HEK293 (cell line): ENCODE data around the gene WDR6.

Experiments
- HOXC10 ChIP-seq: sonication (generic); formaldehyde crosslinking; IDR thresholded peaks from 2 replicates; pipeline ENCODE4 v1.8.1; 2023; ENCODE audit warnings: mild to moderate bottlenecking, missing genetic modification reagents
- IKZF3 ChIP-seq: fragments of 450-650 bp; IDR thresholded peaks from 2 replicates; pipeline ENCODE4 v1.5.0; 2018; ENCODE audit warnings: missing biosample characterization, mild to moderate bottlenecking, missing genetic modification characterization, moderate library complexity
- KLF7 ChIP-seq: fragments of 450-650 bp; formaldehyde crosslinking; IDR thresholded peaks from 2 replicates; pipeline ENCODE4 v1.5.1; 2016; ENCODE audit warnings: missing biosample characterization, missing genetic modification characterization, borderline replicate concordance
- SP2 ChIP-seq: fragments of 450-650 bp; formaldehyde crosslinking; IDR thresholded peaks from 2 replicates; pipeline ENCODE4 v1.5.1; 2016; ENCODE audit warnings: missing biosample characterization, missing genetic modification characterization
- ZBTB17 ChIP-seq: fragments of 450-650 bp; formaldehyde crosslinking; IDR thresholded peaks from 2 replicates; pipeline ENCODE4 v1.5.1; 2016; ENCODE audit warnings: missing biosample characterization, missing genetic modification characterization
- ZFHX2 ChIP-seq: fragments of 450-650 bp; formaldehyde crosslinking; conservative IDR thresholded peaks from 2 replicates; pipeline ENCODE4 v1.5.1; 2016; ENCODE audit warnings: missing biosample characterization, missing genetic modification characterization
- ZFP41 ChIP-seq: fragments of 450-650 bp; formaldehyde crosslinking; IDR thresholded peaks from 2 replicates; pipeline ENCODE4 v1.5.1; 2016; ENCODE audit warnings: missing biosample characterization, missing genetic modification characterization, borderline replicate concordance
- ZNF202 ChIP-seq: fragments of 450-650 bp; formaldehyde crosslinking; IDR thresholded peaks from 2 replicates; pipeline ENCODE4 v1.5.1; 2016; ENCODE audit warnings: missing biosample characterization, missing genetic modification characterization, borderline replicate concordance
- ZNF214 ChIP-seq: fragments of 450-650 bp; formaldehyde crosslinking; IDR thresholded peaks from 2 replicates; pipeline ENCODE4 v1.5.1; 2017; ENCODE audit warnings: missing biosample characterization, mild to moderate bottlenecking, missing genetic modification characterization, borderline replicate concordance
- ZNF311 ChIP-seq: fragments of 450-650 bp; formaldehyde crosslinking; IDR thresholded peaks from 2 replicates; pipeline ENCODE4 v1.5.1; 2017; ENCODE audit warnings: missing biosample characterization, missing genetic modification characterization, borderline replicate concordance
- ZNF335 ChIP-seq: fragments of 450-650 bp; formaldehyde crosslinking; conservative IDR thresholded peaks from 2 replicates; pipeline ENCODE4 v1.5.1; 2016; ENCODE audit warnings: missing biosample characterization, missing genetic modification characterization
- ZNF341 ChIP-seq: fragments of 450-650 bp; formaldehyde crosslinking; IDR thresholded peaks from 2 replicates; pipeline ENCODE4; 2016; ENCODE audit warnings: low read depth, missing biosample characterization, missing genetic modification characterization
- ZNF571 ChIP-seq: fragments of 450-650 bp; formaldehyde crosslinking; IDR thresholded peaks from 2 replicates; pipeline ENCODE4 v1.5.0; 2017; ENCODE audit warnings: missing biosample characterization, missing genetic modification characterization
- ZNF600 ChIP-seq: fragments of 450-650 bp; formaldehyde crosslinking; IDR thresholded peaks from 2 replicates; pipeline ENCODE4 v1.5.1; 2016; ENCODE audit warnings: missing biosample characterization, missing genetic modification characterization
- ZNF776 ChIP-seq: fragments of 450-650 bp; formaldehyde crosslinking; IDR thresholded peaks from 2 replicates; pipeline ENCODE4 v1.5.0; 2017; ENCODE audit warnings: missing biosample characterization, missing genetic modification characterization, borderline replicate concordance
- ZNF791 ChIP-seq: fragments of 450-650 bp; formaldehyde crosslinking; IDR thresholded peaks from 2 replicates; pipeline ENCODE4 v1.5.1; 2016; ENCODE audit warnings: missing biosample characterization, missing genetic modification characterization
- ZXDB ChIP-seq: fragments of 450-650 bp; formaldehyde crosslinking; IDR thresholded peaks from 2 replicates; pipeline ENCODE4 v1.5.1; 2016; ENCODE audit warnings: missing biosample characterization, missing genetic modification characterization
- TF ChIP-seq, protein P1 (sequence below): fragments of 450-650 bp; formaldehyde crosslinking; IDR thresholded peaks from 2 replicates; pipeline ENCODE4 v1.5.1; 2016; ENCODE audit warnings: missing biosample characterization, missing genetic modification characterization
- TF ChIP-seq, protein P2 (sequence below): fragments of 450-650 bp; IDR thresholded peaks from 2 replicates; pipeline ENCODE4 v1.5.1; 2018; ENCODE audit warnings: missing biosample characterization, missing genetic modification characterization
- TF ChIP-seq, protein P3 (sequence below): fragments of 450-650 bp; formaldehyde crosslinking; IDR thresholded peaks from 2 replicates; pipeline ENCODE4 v1.5.1; 2017; ENCODE audit warnings: missing biosample characterization, missing genetic modification characterization
- TF ChIP-seq, protein P4 (sequence below): fragments of 450-650 bp; formaldehyde crosslinking; optimal IDR thresholded peaks from 2 replicates; pipeline ENCODE3; 2016; ENCODE audit warnings: missing biosample characterization, mild to moderate bottlenecking, missing genetic modification characterization
- TF ChIP-seq, protein P5 (sequence below): fragments of 450-650 bp; formaldehyde crosslinking; IDR thresholded peaks from 2 replicates; pipeline ENCODE4 v1.5.1; 2016; ENCODE audit warnings: missing biosample characterization, missing genetic modification characterization

Gene WDR6

DNA sequence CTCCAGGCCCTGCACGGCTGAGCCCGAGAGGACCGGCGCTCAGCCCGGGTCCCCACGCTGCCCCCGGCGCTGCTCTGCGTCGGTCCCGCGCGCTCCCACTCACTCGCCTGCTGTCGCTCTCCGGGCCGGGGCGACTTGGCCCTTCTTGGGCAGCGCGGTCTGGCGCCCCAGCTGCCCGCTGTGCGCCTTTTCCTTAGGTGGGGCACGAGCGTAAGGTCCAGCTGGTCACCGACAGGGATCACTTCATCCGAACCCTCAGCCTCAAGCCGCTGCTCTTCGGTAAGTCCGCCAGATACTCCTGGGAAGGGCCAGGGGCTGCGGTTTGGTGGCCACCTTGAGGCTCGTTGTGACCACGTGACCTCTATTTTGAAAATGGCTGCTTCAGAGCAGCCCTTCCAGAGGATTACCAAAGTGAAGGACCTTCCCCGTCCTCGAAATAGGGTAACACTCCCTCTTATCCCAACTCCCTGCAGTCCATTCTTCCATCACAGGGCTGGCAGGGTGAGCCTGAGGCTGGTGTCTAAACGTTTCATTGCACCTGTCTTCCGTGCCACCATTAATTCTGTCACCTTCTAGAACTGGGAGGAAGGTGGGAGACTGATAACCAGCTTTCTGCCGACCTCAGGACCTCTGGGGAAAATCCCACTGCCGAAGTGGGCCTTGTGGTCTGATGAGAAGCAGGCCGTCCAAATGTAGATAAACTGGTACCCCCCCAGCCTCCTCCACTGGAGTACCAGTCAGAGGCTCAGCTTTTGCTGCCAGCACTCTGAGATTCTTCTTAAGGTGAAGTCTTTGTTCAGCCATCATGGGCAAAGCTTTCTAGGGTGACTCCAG lies 16.3 kb upstream of the WDR6 start (continued):
- TF ChIP-seq, protein P1, sequence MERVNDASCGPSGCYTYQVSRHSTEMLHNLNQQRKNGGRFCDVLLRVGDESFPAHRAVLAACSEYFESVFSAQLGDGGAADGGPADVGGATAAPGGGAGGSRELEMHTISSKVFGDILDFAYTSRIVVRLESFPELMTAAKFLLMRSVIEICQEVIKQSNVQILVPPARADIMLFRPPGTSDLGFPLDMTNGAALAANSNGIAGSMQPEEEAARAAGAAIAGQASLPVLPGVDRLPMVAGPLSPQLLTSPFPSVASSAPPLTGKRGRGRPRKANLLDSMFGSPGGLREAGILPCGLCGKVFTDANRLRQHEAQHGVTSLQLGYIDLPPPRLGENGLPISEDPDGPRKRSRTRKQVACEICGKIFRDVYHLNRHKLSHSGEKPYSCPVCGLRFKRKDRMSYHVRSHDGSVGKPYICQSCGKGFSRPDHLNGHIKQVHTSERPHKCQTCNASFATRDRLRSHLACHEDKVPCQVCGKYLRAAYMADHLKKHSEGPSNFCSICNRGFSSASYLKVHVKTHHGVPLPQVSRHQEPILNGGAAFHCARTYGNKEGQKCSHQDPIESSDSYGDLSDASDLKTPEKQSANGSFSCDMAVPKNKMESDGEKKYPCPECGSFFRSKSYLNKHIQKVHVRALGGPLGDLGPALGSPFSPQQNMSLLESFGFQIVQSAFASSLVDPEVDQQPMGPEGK (tag by site-specific recombination) = peak; percentile 37; the same call in 1 of the 2 replicates
- TF ChIP-seq ZFHX2 (tag by site-specific recombination) = peak; percentile 22; the same call in 1 of the 2 replicates
- TF ChIP-seq, protein P2, sequence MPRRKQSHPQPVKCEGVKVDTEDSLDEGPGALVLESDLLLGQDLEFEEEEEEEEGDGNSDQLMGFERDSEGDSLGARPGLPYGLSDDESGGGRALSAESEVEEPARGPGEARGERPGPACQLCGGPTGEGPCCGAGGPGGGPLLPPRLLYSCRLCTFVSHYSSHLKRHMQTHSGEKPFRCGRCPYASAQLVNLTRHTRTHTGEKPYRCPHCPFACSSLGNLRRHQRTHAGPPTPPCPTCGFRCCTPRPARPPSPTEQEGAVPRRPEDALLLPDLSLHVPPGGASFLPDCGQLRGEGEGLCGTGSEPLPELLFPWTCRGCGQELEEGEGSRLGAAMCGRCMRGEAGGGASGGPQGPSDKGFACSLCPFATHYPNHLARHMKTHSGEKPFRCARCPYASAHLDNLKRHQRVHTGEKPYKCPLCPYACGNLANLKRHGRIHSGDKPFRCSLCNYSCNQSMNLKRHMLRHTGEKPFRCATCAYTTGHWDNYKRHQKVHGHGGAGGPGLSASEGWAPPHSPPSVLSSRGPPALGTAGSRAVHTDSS (tag by site-specific recombination) = no peak
- TF ChIP-seq, protein P3, sequence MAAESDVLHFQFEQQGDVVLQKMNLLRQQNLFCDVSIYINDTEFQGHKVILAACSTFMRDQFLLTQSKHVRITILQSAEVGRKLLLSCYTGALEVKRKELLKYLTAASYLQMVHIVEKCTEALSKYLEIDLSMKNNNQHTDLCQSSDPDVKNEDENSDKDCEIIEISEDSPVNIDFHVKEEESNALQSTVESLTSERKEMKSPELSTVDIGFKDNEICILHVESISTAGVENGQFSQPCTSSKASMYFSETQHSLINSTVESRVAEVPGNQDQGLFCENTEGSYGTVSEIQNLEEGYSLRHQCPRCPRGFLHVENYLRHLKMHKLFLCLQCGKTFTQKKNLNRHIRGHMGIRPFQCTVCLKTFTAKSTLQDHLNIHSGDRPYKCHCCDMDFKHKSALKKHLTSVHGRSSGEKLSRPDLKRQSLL (tag by site-specific recombination) = no peak
- TF ChIP-seq SP2 (tag by site-specific recombination) = no peak
- peak; percentile 78 for TF ChIP-seq ZBTB17 (tag by site-specific recombination)
- TF ChIP-seq ZNF776 = no peak
- no peak for TF ChIP-seq ZNF571 (tag by site-specific recombination)
- TF ChIP-seq ZNF341 (tag by site-specific recombination) = peak; percentile 16; the same call in 1 of the 2 replicates
- TF ChIP-seq, protein P4, sequence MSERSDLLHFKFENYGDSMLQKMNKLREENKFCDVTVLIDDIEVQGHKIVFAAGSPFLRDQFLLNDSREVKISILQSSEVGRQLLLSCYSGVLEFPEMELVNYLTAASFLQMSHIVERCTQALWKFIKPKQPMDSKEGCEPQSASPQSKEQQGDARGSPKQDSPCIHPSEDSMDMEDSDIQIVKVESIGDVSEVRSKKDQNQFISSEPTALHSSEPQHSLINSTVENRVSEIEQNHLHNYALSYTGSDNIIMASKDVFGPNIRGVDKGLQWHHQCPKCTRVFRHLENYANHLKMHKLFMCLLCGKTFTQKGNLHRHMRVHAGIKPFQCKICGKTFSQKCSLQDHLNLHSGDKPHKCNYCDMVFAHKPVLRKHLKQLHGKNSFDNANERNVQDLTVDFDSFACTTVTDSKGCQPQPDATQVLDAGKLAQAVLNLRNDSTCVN (tag by site-specific recombination) = peak; percentile 78
- TF ChIP-seq ZNF791 (tag by site-specific recombination) = no peak
- TF ChIP-seq KLF7 (tag by site-specific recombination) = no peak
- TF ChIP-seq ZFP41 (tag by site-specific recombination) = no peak
- peak; percentile 71 for TF ChIP-seq ZNF600 (tag by site-specific recombination)
- peak; percentile 96 for TF ChIP-seq ZNF335 (tag by site-specific recombination)
- TF ChIP-seq, protein P5, sequence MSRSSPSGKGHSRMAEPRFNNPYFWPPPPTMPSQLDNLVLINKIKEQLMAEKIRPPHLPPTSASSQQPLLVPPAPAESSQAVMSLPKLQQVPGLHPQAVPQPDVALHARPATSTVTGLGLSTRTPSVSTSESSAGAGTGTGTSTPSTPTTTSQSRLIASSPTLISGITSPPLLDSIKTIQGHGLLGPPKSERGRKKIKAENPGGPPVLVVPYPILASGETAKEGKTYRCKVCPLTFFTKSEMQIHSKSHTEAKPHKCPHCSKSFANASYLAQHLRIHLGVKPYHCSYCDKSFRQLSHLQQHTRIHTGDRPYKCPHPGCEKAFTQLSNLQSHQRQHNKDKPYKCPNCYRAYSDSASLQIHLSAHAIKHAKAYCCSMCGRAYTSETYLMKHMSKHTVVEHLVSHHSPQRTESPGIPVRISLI = no peak
- no peak for TF ChIP-seq HOXC10 (CRISPR knock-in tag)
- TF ChIP-seq IKZF3 = no peak
- TF ChIP-seq ZNF311 = no peak
- no peak for TF ChIP-seq ZNF202
- peak; percentile 58; the same call in 1 of the 2 replicates for TF ChIP-seq ZXDB (tag by site-specific recombination)
- TF ChIP-seq ZNF214 (tag by site-specific recombination) = no peak
